GM21723 (cell line): ENCODE data around the gene XYLT1.

Experiments used
- ATAC-seq: cut with Tn5 transposase; IDR thresholded peaks from one replicate; pipeline ENCODE4 v1.9.1; 2021; ENCODE audit warnings: mild to moderate bottlenecking, moderate library complexity; ENCODE audit not compliant: unreplicated experiment

Gene XYLT1

DNA sequence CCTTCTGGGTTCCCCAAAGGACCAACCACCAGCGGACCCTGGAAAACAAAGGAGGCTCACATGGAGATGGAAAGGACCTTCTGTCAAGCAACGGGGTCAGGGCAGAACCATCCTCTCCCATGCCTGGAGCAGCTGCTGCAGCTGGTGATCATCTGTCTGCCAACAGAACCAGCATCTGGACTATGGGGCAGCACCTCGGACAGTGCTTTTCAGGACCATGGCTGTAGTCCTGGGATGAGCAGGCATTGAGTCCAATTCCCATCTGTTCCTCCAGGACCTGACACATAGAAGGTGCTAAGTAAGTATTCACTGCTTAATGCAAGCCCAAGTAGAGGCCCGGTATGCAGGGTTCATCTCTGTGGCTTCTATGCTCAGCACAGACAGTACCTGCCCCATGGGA, 304.7 kb downstream of the XYLT1 start:
- ATAC-seq: no peak

DNA sequence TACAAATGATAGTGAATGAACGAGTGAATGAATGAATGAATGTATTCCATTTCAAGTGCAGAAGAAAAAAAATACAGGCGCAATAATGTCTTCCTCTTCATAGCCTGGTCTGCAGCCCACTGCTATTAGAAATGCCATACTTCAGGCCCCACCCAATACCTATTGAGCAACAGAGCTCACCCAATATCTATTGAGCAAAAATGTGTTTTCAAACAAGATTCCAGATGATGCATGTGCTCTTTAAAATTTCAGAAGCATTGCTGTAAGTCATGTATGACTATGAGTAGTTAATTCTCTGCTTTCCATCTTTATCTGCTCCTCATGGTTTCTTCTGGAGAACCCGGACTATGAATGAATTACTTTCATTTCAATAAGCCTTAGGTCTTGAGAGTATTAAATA, 308.2 kb downstream of the XYLT1 start:
- no peak for ATAC-seq

DNA sequence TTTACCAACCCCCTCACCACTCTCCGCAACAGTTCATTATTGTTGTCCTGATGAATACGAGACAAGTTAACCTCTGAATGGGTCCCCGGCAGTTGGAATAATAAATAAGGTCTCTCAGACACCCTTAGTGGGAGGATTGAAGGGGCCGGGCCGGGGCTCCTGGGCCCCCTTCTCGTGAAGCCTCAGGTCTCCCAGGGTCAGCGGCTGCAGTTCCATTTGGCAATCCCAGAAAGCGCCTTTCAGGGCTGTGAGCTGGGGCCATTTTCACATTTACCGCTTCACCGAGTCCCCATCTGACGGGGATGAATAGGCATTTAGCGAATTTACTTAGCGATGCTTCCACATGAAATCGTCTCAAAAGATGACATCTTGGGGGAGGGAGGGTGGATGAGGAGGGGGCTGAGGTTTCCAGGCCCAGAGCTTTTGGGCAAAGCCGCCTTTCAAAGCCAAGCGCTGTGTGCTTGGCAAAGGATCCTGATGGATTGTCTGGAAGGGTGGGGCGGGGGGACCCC, 309.8 kb downstream of the XYLT1 start:
- no peak for ATAC-seq

DNA sequence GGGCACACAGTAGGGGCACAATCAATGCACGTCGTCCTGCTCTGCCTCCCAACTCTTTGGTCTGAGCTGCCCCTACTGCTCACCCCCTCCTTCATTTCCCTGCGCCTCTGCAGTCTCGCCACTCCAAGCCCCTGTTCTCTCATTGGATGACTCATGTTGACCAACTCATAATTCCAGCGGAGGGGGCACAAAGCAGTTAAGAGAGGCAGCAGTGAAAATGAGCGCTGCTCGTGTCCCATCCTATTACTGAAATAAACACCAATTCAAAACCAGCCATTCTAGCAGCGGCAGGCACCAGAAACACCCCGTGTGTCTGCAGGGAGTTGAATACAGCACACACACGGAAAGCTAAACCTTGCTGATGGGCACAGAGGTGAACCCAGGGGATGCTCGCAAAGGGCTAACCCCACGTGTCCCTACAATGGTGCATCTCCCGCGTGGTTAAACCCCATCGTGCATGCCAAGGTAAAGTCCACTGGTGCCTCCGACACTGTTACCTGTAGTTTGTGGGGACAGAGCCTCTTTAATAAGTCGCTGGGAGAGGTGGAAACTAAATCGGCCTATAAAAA, 310.4 kb downstream of the XYLT1 start:
- ATAC-seq: no peak

DNA sequence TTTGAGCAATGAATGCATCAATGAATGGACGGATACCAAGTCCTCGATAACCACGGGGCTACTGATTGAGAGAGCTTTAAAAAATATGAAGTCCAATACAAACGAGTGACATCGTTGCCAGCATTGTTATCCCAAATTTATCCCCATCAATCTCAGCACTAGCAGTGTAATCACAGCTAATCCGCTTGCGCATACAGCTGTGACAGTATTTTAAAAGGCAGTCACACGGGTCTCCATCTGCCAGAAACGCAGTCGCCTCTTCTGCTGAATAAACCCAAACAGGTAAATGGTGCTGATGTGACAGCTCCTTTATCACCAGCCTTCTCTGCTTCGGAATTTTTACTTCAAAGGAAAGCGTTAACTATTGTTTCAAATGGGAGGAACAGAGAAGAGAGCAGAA, 311.1 kb downstream of the XYLT1 start:
- no peak for ATAC-seq

DNA sequence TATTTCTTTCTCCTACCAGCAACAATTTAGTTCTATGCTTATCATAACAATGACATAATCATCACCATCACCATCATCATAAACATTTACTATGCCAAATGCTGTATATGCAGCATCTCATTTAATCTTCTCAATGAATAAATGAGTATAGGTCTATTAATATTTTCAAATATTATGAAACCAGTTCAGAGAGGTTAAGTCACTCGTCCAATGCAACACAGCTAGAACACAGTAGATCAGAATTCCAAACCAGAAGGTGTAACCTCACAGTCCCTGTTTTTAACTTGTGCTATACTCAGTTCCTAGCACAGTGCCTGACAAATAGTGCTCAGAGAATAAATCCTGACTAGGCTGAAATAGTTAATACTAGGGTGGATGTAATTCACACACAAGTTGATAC, 314.8 kb downstream of the XYLT1 start:
- ATAC-seq: no peak

DNA sequence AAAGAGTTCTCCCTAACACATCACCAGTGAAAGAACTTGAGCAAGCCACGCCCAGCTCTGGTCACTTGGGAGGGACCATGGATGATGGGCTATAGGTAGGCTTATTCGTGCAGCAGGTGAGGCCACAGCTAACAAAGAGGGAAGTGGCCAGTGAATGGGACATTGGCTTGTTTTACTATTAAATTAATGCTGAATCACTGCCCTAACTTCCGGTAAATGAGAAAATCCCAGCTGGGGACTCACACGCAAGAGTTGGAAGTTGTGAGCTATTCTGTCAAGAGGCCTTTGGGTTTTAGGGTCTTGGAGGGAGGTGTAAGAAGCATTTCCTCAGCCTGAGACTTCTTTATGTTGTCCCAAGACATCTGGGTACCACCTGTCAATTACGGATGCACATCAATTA, 315.3 kb downstream of the XYLT1 start:
- ATAC-seq: no peak

DNA sequence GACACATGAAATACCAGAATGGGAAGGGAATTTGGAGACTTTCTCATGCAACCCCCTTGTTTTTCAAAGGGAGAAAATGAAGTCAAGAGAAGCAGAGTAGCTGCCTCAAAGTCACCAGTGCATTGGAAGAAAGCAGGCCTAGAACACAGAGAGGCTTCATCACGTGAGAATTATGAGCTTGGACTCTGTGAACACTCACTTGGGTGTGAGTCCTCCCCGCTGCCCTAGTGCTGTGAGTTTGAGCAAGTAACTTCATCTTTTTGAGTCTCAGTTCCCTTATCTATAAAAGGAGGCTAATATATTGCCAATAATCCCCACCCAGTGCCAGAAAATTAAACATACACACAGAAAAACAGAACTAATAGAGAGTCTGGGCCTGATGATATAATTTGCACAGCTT, 315.8 kb downstream of the XYLT1 start:
- no peak for ATAC-seq

DNA sequence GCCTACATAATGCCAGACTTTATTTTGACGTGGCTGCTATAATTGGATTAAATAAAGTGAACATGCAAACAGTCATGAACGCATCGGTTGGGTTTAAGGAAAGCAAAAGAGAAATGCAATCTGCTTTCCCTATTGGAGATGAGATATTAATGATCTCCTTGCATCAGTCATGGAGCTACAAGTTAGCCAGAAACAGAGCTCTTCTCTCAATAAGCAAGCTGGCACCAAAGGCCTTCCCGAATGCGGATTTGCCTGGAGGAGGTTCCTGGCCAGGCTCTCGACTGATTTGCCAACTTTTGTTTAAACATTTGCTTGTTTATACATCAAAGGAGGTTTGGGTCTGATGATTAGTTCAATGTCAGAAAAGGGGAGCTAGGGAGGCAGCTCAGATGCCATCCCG, 318.4 kb downstream of the XYLT1 start:
- ATAC-seq: no peak

DNA sequence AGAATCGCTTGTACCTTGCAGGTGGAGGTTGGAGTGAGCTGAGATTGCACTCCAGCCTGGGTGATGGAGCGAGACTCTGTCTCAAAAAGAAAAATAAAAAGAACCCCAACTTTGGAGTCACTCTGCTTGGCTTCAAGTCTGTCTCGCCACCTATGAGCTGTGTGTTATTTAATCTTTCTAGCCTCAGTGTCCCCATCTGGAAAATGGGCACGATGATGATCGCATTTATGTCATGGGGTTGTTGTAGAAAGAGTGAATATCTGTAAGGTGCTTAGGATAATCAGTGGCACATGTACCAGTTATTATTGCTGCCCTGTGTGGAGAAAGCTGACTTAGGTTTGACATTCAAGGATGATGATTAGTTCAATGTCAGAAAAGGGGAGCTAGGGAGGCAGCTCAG, 319.4 kb downstream of the XYLT1 start:
- no peak for ATAC-seq

DNA sequence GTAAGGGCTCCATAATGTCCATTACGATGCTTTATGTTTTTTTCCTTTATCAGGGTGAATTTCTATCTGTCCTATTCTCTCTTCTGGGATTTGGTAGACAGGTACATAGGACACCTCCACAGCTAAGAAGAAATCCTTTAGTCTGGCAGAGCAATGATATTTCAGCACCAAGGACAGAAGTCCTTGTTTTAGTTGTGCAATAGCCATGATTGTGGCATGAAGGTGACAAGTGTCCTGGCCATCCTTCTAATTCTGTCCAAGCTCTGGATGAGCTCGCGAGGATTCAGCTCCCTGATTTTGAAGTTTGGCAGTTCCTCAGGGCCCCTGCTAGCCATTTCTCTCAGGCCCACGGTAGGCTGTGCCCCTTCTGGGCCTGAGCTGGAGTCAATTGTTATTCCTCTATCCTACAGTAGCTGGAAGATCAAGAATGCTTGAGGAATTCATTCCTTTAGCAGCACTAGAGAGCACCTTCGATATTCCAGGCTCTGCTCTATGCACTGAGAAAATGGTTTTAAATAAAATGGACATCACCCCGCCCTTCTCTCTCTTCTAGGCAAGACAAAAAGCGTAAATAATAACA, 320.8 kb downstream of the XYLT1 start:
- ATAC-seq: no peak

DNA sequence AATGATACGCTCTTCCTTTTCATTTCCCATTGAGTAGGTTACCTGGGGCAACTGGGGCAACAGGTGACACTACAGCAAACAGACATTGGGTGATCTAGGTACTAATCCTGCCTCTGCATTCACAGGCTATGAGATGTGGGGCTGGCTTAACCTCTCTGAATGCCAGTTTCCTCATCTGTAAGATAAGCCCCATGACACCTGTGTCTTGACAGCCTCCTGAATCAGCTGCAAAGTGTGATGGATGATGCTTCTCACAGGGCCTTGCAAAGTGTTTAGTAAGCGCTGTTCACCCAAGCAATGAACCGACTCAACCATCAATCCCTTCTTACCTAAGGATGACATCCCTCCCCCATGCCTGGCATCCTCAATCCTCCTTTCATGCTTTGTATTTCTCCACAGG, 322.8 kb downstream of the XYLT1 start:
- no peak for ATAC-seq

DNA sequence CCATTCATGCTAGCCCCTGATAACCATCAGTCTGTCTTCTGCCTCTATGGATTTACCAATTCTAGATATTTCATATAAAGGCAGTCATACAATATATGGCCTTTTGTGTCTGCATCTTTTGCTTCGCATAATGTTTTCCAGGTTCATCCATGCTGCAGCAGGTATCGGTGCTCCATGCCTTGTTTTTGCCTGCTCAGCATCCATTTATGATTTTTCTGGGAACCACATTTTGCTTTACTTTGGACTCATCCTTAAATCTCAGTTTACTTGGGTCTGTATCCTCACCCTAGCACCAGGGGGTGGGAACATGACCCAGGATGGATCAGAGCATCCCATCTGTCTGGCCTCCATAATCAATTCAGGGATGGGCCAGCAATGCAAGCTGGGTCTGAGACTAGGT, 325.7 kb downstream of the XYLT1 start:
- ATAC-seq: no peak

DNA sequence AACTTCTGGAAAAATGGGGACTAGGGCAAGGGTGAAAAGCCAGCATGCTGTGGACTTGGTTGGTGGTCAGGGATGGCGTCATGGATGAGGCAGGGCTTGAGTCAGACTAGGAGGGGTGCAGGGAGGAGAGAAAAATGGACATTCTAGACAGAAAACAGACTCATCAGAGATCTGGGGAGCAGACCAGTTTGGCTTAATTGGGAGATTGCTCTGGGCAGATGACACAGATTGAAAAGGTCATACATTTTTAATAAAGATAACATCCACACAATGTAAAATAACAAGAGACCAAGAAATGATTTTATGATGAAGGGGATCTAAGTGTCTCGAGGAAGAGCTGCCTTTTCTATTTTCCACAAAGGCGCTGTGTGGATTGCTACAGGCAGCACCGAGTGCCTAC, 326.3 kb downstream of the XYLT1 start:
- no peak for ATAC-seq

DNA sequence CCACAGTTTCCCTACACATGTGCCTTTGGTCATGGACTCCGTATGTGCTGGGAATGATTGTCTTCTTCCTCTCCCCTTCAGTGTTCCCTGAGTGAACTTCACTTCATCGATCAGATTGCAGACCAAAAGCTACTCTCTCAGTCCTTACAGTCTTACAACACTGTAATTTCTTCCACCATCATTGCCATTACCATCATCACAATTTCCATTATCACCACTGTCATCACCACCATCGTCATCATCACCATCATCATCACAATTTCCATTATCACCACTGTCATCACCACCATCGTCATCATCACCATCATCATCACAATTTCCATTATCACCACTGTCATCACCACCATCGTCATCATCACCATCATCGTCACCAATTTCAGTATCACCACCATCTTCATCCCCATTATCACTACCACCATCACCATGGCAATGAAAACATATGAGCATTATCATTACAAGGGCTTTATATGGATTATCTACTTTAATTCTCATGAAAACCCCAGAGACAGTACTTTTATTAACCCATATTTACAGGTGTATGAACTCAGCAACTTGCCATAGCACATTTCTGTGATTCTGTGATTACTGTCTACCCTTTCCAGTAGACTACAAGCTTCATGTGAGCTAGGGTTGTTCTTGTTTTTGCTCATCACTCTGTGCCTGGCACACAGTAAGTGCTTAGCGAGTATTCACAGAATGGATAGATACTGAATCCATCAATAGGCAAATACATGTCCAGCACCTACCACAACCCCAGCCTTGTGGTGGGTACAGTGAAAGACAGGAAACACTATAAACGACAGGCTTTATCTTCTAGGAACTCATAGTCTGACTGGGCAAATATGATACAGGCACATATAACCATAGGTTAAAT, 327.0 kb downstream of the XYLT1 start:
- no peak for ATAC-seq

DNA sequence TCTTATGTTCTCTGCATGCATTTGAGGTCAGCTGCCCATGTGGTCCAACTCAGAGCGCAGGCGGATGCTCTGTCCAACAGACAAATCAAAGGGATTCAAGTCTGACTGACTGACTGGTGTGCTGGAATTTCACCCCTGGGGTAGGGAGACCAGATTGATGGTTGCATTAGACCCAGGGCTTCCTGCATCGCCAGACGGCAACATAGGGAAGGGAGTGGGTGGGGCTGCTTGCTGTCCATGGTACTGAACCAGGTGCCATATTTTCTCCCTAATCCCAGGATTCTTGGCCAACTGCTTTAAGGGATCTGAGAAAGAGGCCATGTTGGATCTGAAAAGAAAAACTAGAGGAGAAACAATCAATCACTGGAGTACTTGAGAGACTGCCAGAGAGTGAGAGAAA, 332.0 kb downstream of the XYLT1 start:
- no peak for ATAC-seq

DNA sequence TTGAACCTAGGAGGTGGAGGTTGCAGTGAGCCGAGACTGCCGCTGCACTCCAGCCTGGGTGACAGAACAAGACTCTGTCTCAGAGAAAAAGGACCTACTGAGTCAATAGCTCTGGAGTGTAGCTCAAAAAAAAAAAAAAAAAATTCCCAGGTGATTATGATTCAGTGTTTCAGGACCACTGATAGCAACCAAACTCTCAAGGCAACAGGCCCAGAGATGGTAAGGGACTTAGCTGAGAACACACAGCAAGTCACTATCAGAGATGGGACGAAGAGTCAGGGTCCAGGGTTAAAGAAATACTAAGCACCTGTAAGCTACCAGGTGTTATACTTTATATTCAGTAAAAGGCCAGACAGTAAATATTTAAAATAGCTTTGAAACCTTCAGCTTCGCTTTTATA, 335.3 kb downstream of the XYLT1 start:
- no peak for ATAC-seq

DNA sequence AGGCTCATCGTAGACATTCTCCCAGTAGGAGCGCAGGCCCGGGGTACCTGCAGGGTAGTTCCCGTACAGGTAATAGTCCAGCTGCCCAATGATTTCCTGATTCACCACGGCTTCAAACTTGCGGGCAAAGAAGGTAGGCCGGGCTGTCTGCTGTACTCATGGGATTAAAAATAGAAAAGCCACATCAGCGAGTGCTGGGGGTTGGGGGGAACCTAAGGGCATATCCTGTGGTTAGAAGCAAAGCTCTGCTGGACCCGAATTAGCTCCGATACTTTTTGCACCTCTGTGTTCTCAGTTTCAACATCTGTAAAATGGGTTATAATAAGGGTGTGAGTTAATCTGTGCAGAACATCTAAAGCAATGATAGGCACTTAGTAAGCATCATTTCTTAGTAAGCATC, 336.2 kb downstream of the XYLT1 start:
- peak; percentile 84 for ATAC-seq

DNA sequence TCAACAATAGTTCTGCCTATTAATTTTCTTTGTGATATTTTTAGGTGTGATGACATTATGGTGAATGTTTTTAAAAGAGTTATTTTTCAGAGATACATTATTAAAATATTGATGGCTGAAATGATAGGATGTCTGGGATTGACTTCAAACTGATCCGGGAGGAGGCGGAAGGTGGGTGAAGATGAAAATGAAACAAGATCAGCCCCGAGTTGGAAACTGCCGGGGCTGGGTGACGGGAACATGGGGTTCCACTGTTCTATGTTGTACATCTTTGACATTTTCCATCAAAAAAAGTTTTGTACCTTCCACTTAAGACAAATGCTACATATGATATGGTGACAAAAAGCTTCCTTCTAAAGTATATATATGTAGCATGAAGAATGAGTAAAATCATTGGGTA, 336.9 kb downstream of the XYLT1 start:
- ATAC-seq: no peak

DNA sequence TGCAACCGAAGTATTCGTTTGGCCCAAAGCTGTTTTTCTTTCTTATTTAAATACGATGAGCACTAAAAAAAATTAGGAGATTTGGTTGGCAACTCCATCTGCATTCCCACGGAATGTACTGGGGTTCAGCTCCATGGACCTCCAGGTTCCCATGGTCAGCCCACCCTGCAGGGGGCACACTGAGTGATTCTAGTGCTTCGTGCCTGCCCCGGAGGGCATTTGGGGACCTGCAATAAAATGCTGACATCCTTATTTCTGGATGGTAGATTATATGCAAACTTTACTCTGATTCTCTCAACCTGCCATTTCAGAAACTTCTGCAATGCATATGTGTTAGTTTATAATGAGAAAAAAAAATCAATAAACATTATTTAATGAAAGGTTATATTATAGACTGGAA, 339.4 kb downstream of the XYLT1 start:
- ATAC-seq: no peak

DNA sequence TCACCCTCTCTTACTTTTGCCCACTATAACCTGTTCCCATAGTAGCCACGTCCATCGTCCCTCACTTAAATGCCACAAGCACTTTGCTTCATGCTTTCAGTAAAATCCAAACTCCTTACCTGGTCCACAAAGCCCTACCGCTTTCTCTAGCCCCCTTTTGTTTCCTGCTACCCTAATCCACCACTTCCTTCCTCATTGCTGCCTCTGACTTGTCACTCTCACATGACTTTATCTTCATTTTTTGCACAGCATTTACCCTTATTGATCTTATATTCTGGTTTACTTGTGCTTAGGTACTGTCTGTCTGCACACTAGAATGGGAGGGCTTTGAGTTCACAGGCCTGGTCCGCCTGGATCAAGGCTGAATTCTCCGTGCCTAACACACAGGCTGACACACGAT, 340.0 kb downstream of the XYLT1 start:
- ATAC-seq: no peak

DNA sequence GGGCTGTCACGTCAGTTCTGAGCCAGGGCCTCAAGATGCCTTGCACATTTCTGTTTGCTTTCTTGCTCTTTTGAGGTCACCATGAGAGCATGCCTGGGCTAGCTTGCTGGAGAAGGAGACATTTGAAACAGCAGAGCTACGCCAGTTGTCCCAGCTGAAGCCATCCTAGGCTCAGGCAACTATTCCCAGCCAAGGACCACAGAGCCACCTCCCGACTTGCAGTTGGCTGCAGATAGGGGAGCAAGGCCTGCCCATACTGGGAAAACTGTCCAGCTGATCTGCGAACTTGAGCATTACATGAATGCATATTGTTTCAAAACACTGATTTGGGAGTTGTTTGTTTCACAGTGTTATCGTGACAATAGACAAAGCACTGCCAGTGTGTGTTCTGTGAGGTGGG, 340.8 kb downstream of the XYLT1 start:
- ATAC-seq: no peak
